Right cardiac atrium (tissue), 5 donors: ENCODE measurements around the gene PRDM9. TPM values are rescaled to one million over a fixed set of nuclear protein-coding genes. Genes with fewer than 3 reads are reported as not detected.
"Not testable (repeated sequence)": the region's sequence is repeated elsewhere in the genome, so short reads cannot be mapped to it uniquely, and the experiment has no call there.

Experiments
- ATAC-seq, 2 donors: fragments of 200-7000 bp; cut with Tn5 transposase; one replicate each; pipeline versions ENCODE4 v1.8.0 to v1.9.1; 2020; ENCODE audit warnings: moderate library complexity in 2 of 2, mild to moderate bottlenecking in 1 of 2
- DNase-seq, 3 donors: peaks; one replicate each; pipeline ENCODE4 v3.0.0-alpha.2; 2020
- H3K27ac ChIP-seq: one replicate; pipeline ENCODE4 v1.5.1; 2013; ENCODE audit warnings: mild to moderate bottlenecking, low read length, control low read depth, moderate library complexity
- H3K27me3 ChIP-seq: one replicate; pipeline ENCODE4 v1.6.1; 2013; ENCODE audit not compliant: control insufficient read depth, insufficient read depth
- H3K4me1 ChIP-seq: one replicate; pipeline ENCODE4 v1.6.1; 2013; ENCODE audit warnings: low read length; ENCODE audit not compliant: control insufficient read depth, insufficient read depth
- H3K4me3 ChIP-seq: one replicate; pipeline ENCODE4 v1.5.1; 2013; ENCODE audit warnings: low read length, control low read depth
- H3K9me3 ChIP-seq: one replicate; pipeline ENCODE4 v1.6.1; 2013; ENCODE audit warnings: low read length; ENCODE audit not compliant: control insufficient read depth
- WGBS: extraction: QIAGEN DNeasy Blood & Tissue Kit; methylation state at CpG from one replicate; pipeline ENCODE4 v1.1.7; 2013; 5-methylcytosine and 5-hydroxymethylcytosine counted together
- intact Hi-C, 4 donors: fragments of 100-400 bp; cut with DNase I; formaldehyde crosslinking; loops; one replicate each; pipeline versions ENCODE4 v1.11.0 to v1.14.0; 2022 to 2023
- polyA plus RNA-seq: library from polyadenylated mRNA; stranded (reverse); fragments of 200-250 nt; gene quantifications from one replicate; pipeline ENCODE4 v1.2.3, GENCODE V29; 2013
- total RNA-seq, 4 donors: library from RNA; stranded (reverse); fragmentation: NEBNext Ultra II Directional; extraction: Animal tissue kit (Norgen Biotek cat#: 25700); gene quantifications; one replicate each; pipeline ENCODE4 v1.2.1, GENCODE V29; 2021
- donor health status: healthy with polysubstance abuse.
- donor health status: DM: no; HTN: yes; CAD: no.
- donor health status: DM: no; HTN: no; CAD: no.
- donor health status: DM: no; HTN: yes; CAD: no; lungs with severe emphysema.
- donor health status: DM: yes; HTN: yes; CAD: no.

The PRDM9 gene
- total and polyA plus RNA-seq, 5 donors, result not detected

GRCh38 chr5:23527216-23527920 is 20.0 kb downstream of the PRDM9 start:
- H3K4me1 ChIP-seq, H3K27me3 ChIP-seq, intact Hi-C loops, H3K4me3 ChIP-seq, ATAC-seq, H3K27ac ChIP-seq, H3K9me3 ChIP-seq, DNase-seq: not testable (repeated sequence)
- WGBS, result 91% methylated on average over 15 of the region's 15 CpGs

GRCh38 chr5:23528677-23529076 is 21.3 kb downstream of the PRDM9 start:
- H3K27me3 ChIP-seq, result no peaks in the 10 kb centered on the region
- H3K9me3 ChIP-seq, result peaks cover 4% of the 10 kb centered on the region
- DNase-seq (no peak), ATAC-seq (no peak)
- no peak overlapping the region for H3K27ac ChIP-seq
- WGBS, result 41% methylated on average over 4 of the region's 4 CpGs
- intact Hi-C loops, result no loop called here
- no peak overlapping the region for H3K4me3 ChIP-seq
- no peaks in the 10 kb centered on the region for H3K4me1 ChIP-seq

GRCh38 chr5:23530571-23530970 is 23.2 kb downstream of the PRDM9 start:
- no peak overlapping the region for H3K27ac ChIP-seq
- H3K4me1 ChIP-seq, result no peaks in the 10 kb centered on the region
- no peak overlapping the region for H3K4me3 ChIP-seq
- H3K9me3 ChIP-seq, result peaks cover 4% of the 10 kb centered on the region
- H3K27me3 ChIP-seq, result no peaks in the 10 kb centered on the region
- DNase-seq, result no peak
- ATAC-seq, result no peak
- intact Hi-C loops, result no loop called here

GRCh38 chr5:23571059-23571458 is 63.6 kb downstream of the PRDM9 start:
- peaks cover 2% of the 10 kb centered on the region for H3K9me3 ChIP-seq
- WGBS, result 82% methylated on average over 4 of the region's 4 CpGs
- H3K27ac ChIP-seq, result no peak overlapping the region
- no peaks in the 10 kb centered on the region for H3K4me1 ChIP-seq
- DNase-seq (no peak), ATAC-seq (no peak)
- H3K27me3 ChIP-seq, result no peaks in the 10 kb centered on the region
- intact Hi-C loops, result no loop called here
- H3K4me3 ChIP-seq, result no peak overlapping the region
